ENCODE measurements around the gene SAA4. TPM values are rescaled to one million over a fixed set of nuclear protein-coding genes. Genes with fewer than 3 reads are reported as not detected.

The SAA4 gene
- total and polyA plus RNA-seq, 2 experiments from 2014 or later = not detected

- TF ChIP-seq CREB1 (CRISPR knock-in tag; IDR thresholded peaks at IDR 0.05; ENCODE audit: low read depth) (no peak), REST (IDR thresholded peaks at IDR 0.05; ENCODE audit: unreplicated experiment) (no peak), EZH2 (IDR thresholded peaks at IDR 0.05; ENCODE audit: low read depth, unreplicated experiment) (no peak), NANOG (IDR thresholded peaks at IDR 0.05; ENCODE audit: borderline replicate concordance) (no peak), EZH2phosphoT487 (IDR thresholded peaks at IDR 0.05; ENCODE audit: unreplicated experiment) (no peak), STAT1 (IDR thresholded peaks at IDR 0.05; ENCODE audit: unreplicated experiment) (no peak), ETS1 (IDR thresholded peaks at IDR 0.05) (no peak)
These were observed 41.1 kb upstream of the SAA4 start (continued) for GRCh38 chr11:18277565-18278271.

GRCh38 chr11:18271206-18271605 lies 34.6 kb upstream of the SAA4 start:
- H3K27me3 ChIP-seq (ENCODE audit: insufficient read depth) = no peaks in the 10 kb centered on the region
- Mint-ChIP-seq H3K4me1 (no peaks in the 10 kb centered on the region), H3K36me3 (ENCODE audit: low read depth) (peaks cover 10% of the 10 kb centered on the region), H3K27ac (no peak overlapping the region), H3K4me3 (no peak overlapping the region), H3K27me3 (ENCODE audit: insufficient read depth, low read depth, poor library complexity) (no peaks in the 10 kb centered on the region), H3K9me3 (peaks cover 3% of the 10 kb centered on the region; the same call in 2 of the 3 replicates)
- no peaks in the 10 kb centered on the region for H3K79me2 ChIP-seq (replicated peaks; ENCODE audit: insufficient read depth)
- no peak overlapping the region for H3K4me2 ChIP-seq
- ATAC-seq (no peak), DNase-seq (ENCODE audit: low spot score) (no peak)
- H4K20me1 ChIP-seq (replicated peaks; ENCODE audit: insufficient read depth) = no peaks in the 10 kb centered on the region
- no peaks in the 10 kb centered on the region for H3K4me1 ChIP-seq (ENCODE audit: insufficient read depth)
- no peak overlapping the region for H2AFZ ChIP-seq
- no peaks in the 10 kb centered on the region for H3F3A ChIP-seq (replicated peaks; ENCODE audit: low read depth)
- H3K9me2 ChIP-seq (ENCODE audit: insufficient read depth) = no peaks in the 10 kb centered on the region
- H3K4me3 ChIP-seq = no peak overlapping the region
- no peaks in the 10 kb centered on the region for H3K36me3 ChIP-seq (ENCODE audit: insufficient read depth)
- H3K27ac ChIP-seq (ENCODE audit: low read depth) = no peak overlapping the region
- TF ChIP-seq STAT1 (IDR thresholded peaks at IDR 0.05; ENCODE audit: unreplicated experiment) (no peak), NANOG (IDR thresholded peaks at IDR 0.05; ENCODE audit: borderline replicate concordance) (no peak), ZNF114 (CRISPR knock-in tag; IDR thresholded peaks at IDR 0.05) (no peak), CREB1 (CRISPR knock-in tag; IDR thresholded peaks at IDR 0.05; ENCODE audit: low read depth) (no peak), POLR2AphosphoS5 (IDR thresholded peaks at IDR 0.05; ENCODE audit: low read depth) (no peak), JUNB (IDR thresholded peaks at IDR 0.05; ENCODE audit: unreplicated experiment) (no peak), ZNF331 (CRISPR knock-in tag; IDR thresholded peaks at IDR 0.05; ENCODE audit: low read depth) (no peak), REST (IDR thresholded peaks at IDR 0.05; ENCODE audit: unreplicated experiment) (no peak), ETS1 (IDR thresholded peaks at IDR 0.05) (no peak), CTCF (conservative IDR thresholded peaks at IDR 0.05; ENCODE audit: low read depth in 2 of 2) (no peak), EZH2phosphoT487 (IDR thresholded peaks at IDR 0.05; ENCODE audit: unreplicated experiment) (no peak)

All from GM23338 (cell line).